IPS-NIHi11 (cell line): ENCODE results near the gene IFIH1.

Experiments
- DNase-seq: peaks from one replicate; pipeline ENCODE4 v3.0.0; 2012; ENCODE audit warnings: mixed read lengths, low spot score

IFIH1 gene

DNA sequence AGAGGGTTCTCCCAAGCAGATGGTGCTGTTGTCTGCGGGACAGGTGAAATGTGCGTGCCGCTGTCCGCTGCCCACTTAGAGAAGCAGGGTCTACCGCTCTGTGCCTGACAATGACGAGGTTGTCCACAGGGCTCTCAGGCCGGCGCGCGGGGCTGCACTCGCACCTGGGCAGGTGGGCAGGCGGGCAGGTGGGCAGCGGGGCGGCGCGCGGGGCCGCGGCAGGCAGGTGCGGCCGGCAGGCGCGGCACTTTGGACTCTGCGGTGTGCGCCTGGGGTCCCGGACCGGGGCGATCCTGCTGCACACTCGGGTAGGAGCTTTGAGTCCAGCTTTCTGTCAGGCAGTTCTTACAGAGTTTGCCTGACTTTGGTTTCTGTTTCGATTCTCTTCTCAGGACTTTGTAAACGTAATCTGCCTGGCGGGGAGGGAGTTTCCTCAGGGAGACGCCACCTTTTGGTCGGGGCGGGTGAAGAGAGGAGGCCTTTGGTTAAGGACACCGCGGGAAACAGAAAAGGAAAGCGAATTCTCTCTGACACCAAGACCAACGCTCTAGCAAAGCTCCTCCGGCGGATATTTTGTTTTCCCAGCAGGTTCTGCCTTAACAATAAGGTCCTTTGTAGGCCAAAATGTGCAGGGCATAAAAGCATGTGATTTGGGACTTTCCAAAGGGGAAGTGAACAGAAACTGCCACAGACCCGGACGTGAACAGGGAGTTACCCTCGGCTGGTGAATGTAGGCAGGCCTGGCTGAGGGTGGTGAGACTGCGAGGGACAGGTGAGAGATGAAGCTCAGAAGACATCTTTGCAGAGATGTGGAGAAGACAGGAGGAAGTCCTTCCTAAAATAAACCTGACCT, at the start of gene IFIH1:
TSS of gene IFIH1 (minus strand) at position 357 of the 853 bp plus-strand sequence. CDS start 377 bp downstream, outside the sequence.
- peak; percentile 58 for DNase-seq

GRCh38 chr2:162365392-162365791, 46.9 kb upstream of the IFIH1 start:
- DNase-seq: no peak

GRCh38 chr2:162344617-162344950, 26.1 kb upstream of the IFIH1 start:
- no peak for DNase-seq

GRCh38 chr2:162343824-162344616, 25.5 kb upstream of the IFIH1 start, which contains the start of gene GCA:
Gene GCA (plus strand): TSS chr2:162344132. CDS start chr2:162344249, 117 bp downstream.
- DNase-seq: peak; percentile 96

GRCh38 chr2:162343492-162343823, 25.0 kb upstream of the IFIH1 start:
- no peak for DNase-seq

DNA sequence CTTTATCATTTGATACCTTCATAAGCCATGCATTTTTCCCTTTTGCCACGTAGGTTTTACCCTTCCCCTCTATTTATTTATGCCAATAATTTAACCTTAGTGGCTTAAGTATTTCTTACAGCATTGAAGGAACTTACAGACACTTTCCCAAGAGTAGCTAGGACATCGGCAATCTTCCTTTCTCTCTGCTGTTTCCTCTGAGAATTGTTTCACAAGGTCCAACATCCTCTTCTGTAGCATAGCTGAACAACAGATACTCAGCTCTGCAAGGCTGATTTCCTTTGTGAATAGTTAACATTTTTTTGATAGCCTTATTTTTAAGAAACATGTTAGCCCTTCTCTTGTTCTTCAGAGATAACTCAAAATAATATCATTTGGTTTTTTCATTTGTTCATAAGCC, 24.4 kb upstream of the IFIH1 start:
- no peak for DNase-seq

DNA sequence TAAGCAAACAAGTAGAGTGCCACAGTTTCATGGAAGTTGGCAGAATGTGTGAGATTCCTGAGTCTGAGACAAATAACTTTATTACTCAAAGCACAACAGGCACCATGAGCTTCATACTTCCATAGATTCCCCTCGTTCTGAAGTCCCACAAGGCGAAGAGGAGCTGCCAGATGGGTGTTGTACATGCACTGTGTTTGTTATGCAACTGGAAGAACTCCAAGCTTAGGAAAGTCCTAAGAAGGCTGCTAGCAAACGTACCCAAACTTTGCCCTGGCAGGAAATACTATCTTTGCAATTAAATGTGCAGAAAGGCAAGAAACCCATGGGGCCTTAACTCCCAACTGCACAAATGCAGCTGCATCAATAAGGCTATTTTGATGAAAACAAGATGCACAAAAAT, 23.8 kb upstream of the IFIH1 start:
- no peak for DNase-seq

- no peak for DNase-seq
Observed at GRCh38 chr2:162340822-162341221, 22.3 kb upstream of the IFIH1 start.

DNA sequence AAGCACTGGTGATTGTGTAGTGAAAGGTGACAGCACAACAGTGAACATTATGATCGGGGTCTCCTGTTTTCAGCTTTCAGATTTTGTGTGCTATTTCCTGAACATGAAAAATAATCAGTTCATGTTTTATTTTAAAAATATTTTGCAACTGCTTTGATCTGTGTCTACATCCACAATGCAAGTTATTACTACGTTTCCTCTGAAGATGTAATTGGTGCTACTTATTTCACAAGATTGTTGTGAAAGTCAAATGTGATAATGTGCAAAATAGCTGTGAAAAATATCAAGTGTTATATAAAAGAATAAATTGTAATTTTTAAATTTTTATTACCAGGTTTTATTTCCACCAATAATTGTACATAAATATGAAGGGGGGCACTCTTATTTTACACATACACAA, 19.4 kb upstream of the IFIH1 start:
- DNase-seq: no peak

- peak; percentile 22 for DNase-seq
Observed at GRCh38 chr2:162333968-162334367, 15.5 kb upstream of the IFIH1 start.

DNA sequence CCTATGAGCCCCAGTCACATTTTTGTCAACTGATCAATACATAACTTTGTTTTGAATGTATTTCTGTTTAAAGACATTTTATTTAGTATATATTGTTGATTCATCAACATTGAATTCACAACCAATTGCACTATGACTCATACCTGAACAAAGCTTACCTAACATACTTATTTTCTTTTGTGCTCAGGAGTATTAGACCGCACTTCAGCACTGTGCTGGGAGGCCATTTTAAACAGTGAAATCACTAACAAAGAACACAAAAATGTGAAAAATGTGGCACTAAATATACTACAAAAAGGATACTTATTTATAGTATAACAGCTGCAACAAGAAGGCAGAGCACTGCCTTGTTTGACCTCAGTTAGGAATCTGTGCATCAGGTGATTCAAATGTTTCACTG, 12.4 kb upstream of the IFIH1 start:
- no peak for DNase-seq

DNA sequence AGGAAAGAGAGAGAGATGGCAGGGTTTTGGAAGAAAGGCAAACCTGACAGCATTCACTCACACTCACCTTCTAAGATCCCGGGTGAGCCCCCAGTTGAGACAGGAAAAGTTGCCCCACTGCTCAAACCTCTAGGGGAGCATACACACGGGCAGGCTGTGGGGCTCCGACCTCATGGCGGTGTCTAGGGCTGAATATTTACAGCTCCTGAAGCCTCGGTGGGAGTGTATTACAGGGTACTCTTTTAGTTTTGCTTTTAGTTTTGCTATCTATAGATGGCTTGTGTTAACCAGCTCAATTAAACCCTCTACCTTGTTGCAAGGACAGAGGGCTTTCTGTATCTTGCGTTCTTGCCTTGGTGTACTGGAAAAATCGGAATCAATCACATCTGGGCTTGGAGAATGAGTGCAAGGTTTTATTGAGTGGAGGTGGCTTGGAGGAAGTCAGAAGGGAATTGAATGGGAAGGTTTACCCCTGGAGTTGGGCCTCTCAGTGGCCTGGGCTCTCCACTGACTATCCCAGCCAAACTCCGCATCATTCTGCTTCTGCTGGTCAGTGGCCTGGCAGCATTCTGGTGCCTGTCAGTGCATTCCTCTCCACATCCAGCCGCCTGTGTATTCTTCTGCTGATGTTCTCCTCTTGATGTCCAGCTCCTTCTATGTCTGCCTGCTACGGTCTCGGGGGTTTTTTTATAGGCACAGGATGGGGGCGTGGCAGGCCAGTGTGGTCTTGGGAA, 10.1 kb upstream of the IFIH1 start:
- DNase-seq: no peak

DNA sequence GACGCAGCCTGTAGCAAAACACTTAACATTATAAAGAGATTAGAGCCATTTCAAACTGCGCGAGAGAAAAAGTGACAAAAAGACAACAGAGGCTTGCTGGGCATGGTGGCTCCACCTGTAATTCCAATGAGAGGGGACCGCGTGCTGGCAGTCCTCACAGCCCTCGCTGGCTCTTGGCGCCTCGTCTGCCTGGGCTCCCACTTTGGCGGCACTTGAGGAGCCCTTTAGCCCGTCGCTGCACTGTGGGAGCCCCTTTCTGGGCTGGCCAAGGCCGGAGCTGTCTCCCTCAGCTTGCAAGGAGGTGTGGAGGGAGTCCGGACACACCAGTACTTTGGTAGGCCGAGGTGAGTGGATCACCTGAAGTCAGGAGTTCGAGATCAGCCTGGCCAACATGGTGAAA, 9.3 kb upstream of the IFIH1 start:
- DNase-seq: no peak

GRCh38 chr2:162327134-162327769, 8.8 kb upstream of the IFIH1 start:
- peak; percentile 18 for DNase-seq

DNA sequence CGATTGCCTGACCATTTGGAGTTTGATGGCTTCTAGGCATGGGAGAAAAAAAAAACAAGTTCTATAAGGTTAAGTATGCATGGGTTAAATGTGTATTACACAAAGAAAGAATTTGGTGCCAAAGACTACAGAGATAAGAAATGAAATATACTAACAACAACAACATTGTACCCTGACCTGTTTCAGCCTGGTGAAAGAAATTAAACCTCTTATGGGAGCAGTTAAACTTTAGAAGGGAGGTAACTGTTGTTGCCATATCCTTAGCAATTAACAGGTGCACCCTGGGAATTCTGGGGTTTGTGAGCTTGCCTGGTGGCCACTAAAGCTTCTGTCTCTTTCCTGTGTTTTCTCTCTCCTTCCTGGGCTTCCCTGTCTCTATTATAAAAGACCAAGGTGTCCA, 6.5 kb upstream of the IFIH1 start:
- DNase-seq: no peak

DNA sequence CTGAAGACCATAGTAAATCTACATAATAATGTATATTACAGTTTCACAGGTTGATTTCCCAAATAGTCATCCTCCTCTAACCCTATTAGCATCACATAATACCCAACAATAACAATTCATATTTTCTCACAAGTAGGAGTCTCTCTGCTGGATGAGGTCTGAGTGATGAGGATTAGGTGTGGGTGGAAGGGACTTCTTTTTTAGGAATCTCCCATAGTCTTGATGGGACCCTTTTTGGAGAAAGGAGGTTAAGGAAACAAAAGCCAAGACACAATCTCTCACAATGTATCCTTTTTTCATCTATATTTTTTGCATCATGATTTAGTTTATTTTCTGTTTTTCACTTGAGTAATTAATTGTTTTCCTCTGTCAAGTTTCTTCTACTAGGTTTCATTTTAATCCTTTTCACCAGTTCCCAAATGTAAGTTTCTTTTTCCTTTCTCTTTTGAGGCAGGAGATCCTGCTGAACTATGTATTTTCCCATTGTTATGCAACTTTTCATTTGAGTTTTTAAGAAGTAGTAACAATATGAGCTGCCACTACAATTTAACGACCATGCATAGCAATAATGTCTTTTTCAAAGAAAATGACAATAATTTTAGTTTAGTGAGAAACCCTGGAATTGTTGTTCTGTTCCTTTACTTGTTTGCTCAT, 2.5 kb upstream of the IFIH1 start:
- DNase-seq: no peak

DNA sequence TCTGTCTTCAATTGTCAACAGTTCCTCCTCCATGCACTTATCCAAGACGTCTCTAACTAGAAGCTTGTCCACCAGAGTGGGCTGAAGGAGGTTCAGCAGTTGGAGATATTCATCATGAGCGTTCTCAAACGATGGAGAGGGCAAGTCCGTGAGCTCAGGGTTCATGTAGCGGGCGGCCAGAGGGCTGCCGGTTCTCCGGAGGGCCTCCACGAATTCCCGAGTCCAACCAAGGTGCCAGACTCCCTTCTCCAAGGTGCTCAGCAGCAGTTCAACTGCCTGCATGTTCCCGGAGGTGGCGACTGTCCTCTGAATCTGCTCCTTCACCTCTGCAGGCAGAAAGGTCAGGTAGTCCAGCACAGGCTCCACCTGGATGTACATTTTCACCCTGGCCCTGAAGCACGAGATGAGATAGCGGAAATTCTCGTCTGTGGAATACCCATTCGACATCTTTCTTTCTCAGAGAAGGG, 590 bp downstream of the IFIH1 start:
- DNase-seq: no peak

GRCh38 chr2:162317058-162317742, 1.3 kb downstream of the IFIH1 start:
- no peak for DNase-seq

DNA sequence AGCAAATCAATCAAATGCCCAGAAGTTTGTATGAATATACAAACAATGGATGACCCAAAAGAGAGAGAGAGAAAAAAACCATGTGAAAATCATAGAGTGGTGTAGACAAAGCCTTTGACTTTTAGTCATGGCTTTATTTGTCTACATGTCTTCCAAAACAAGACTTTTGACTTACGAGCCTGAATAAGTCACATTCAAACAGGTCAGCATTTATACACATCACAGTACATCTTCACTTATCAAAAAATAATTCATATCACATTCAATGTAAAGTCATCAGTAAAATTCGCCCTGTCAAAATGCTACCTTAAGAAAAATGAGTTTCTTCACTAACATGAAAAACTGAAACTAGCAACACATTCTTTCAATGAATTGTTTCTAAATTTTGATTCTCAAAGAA, 1.9 kb downstream of the IFIH1 start:
- no peak for DNase-seq

DNA sequence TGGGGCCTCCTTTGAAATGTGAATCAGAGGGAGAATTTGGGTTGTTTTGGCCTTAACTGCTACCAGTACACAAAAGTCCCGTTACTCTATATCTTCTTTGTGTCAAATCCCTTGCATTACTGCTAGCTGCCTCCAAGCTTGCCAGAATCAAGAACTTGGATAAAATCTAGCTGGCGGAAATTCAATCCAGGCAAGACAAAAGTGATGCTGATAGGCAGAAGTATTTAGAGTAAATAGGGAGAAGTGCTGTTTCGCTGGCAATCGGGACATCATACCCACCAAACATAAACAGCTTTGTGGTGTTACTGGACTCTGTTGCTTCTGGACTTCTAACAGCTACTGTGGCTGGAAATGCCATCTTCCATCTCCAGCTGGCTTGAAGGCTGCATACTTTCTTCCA, 2.5 kb downstream of the IFIH1 start:
- DNase-seq: no peak

- no peak for DNase-seq
Observed at GRCh38 chr2:162312853-162313252, 5.6 kb downstream of the IFIH1 start.
